ENCODE measurements around the gene TMEM125. TPM values are rescaled to one million over a fixed set of nuclear protein-coding genes. Genes with fewer than 3 reads are reported as not detected.

The TMEM125 gene
- total and polyA plus RNA-seq, 10 of the 15 experiments (the other 5 are each of a cell fraction or from before 2014, with no cell fraction given): 0.28 TPM; not detected in 9

- H3K27me3 ChIP-seq (replicated peaks in 1 of 2; ENCODE audit: control insufficient read depth in 2 of 2, insufficient read depth in 2 of 2, low read length in 1 of 2): no peaks in the 10 kb centered on the region
- intact Hi-C loops (cut with micrococcal nuclease; ENCODE audit: unreplicated experiment) (no loop called here), in situ Hi-C loops (cut with MboI) (no loop called here)
- ATAC-seq (no peak), FAIRE-seq (no peak), DNase-seq (ENCODE audit: low read depth, low spot score) (no peak)
- H3K79me2 ChIP-seq (ENCODE audit: control insufficient read depth, insufficient read depth, low read length): no peaks in the 10 kb centered on the region
- no peaks in the 10 kb centered on the region for H4K20me1 ChIP-seq (ENCODE audit: control insufficient read depth, insufficient read depth)
- H3K36me3 ChIP-seq (ENCODE audit: control insufficient read depth in 2 of 2, insufficient read depth in 2 of 2, low read length in 1 of 2): no peaks in the 10 kb centered on the region
- H3K27ac ChIP-seq (ENCODE audit: control insufficient read depth, insufficient read depth): no peak overlapping the region
- SMC1A ChIA-PET (ENCODE audit: uncharacterized antibody, unreplicated experiment): no interaction called here
- CTCF ChIA-PET: no interaction called here
- RAD21 ChIA-PET (ENCODE audit: unreplicated experiment): no interaction called here
- H3K9ac ChIP-seq (ENCODE audit: control insufficient read depth, insufficient read depth, low read length): no peak overlapping the region
- no peaks in the 10 kb centered on the region for H3K4me1 ChIP-seq (ENCODE audit: control insufficient read depth, insufficient read depth, low read length)
- H2AFZ ChIP-seq (ENCODE audit: control insufficient read depth, low read depth, low read length): no peak overlapping the region
- POLR2A ChIA-PET: no interaction called here
- no peak overlapping the region for H3K4me2 ChIP-seq (ENCODE audit: control insufficient read depth, insufficient read depth)
- 86% methylated on average over 6 of the region's 6 CpGs for WGBS (ENCODE audit: insufficient coverage, insufficient replicate concordance, low lambda C conversion rate, missing lambda C conversion rate)
- TF ChIP-seq FOXK2 (IDR thresholded peaks at IDR 0.05): no peak
- no peak for TF ChIP-seq FOS (IDR thresholded peaks at IDR 0.05; ENCODE audit: borderline replicate concordance, extremely low read depth, insufficient read length)
- TF ChIP-seq ZNF384 (IDR thresholded peaks at IDR 0.05; ENCODE audit: borderline replicate concordance, low read depth, low read length): no peak
- TF ChIP-seq ESRRA (IDR thresholded peaks at IDR 0.05; ENCODE audit: low read length): no peak
- TF ChIP-seq EGR1 (IDR thresholded peaks at IDR 0.05; ENCODE audit: borderline replicate concordance in 1 of 2, low read depth in 2 of 2, low read length in 2 of 2): no peak
- no peak for TF ChIP-seq CBX3 (IDR thresholded peaks at IDR 0.05; ENCODE audit: borderline replicate concordance, low read depth)
- TF ChIP-seq NR2F1 (conservative IDR thresholded peaks at IDR 0.05): no peak
- no peak for TF ChIP-seq NBN (IDR thresholded peaks at IDR 0.05)
- no peak for TF ChIP-seq PAX8 (IDR thresholded peaks at IDR 0.05)
- TF ChIP-seq WRNIP1 (IDR thresholded peaks at IDR 0.05; ENCODE audit: borderline replicate concordance, low read depth, low read length): no peak
- no peak for TF ChIP-seq BMI1 (IDR thresholded peaks at IDR 0.05; ENCODE audit: borderline replicate concordance)
- TF ChIP-seq, protein P1, sequence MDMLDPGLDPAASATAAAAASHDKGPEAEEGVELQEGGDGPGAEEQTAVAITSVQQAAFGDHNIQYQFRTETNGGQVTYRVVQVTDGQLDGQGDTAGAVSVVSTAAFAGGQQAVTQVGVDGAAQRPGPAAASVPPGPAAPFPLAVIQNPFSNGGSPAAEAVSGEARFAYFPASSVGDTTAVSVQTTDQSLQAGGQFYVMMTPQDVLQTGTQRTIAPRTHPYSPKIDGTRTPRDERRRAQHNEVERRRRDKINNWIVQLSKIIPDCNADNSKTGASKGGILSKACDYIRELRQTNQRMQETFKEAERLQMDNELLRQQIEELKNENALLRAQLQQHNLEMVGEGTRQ (IDR thresholded peaks at IDR 0.05; ENCODE audit: borderline replicate concordance, low read depth, low read length): no peak
- H3K9me3 ChIP-seq (replicated peaks; ENCODE audit: control insufficient read depth, insufficient read depth, low read length): no peaks in the 10 kb centered on the region; the same call in 2 of the 3 replicates
- H3K4me3 ChIP-seq: no peak overlapping the region
- BruUV-seq (replicated peaks): no TSS peak
These were observed 22.4 kb upstream of the TMEM125 start for GRCh38 chr1:43247256-43247921.

All from GM12878 (cell line).